NCI-H146 treated with DMSO at 0.1 percent for 48 hours (cell line): ENCODE results near the gene MAP1LC3C.
"Not testable (repeated sequence)": the region's sequence is repeated elsewhere in the genome, so short reads cannot be mapped to it uniquely, and the experiment has no call there.

Experiments
- DNase-seq: peaks from one replicate; lab custom pipeline; 2025; ENCODE audit not compliant: unreplicated experiment; lab: John Stamatoyannopoulos, UW

Gene MAP1LC3C

GRCh38 chr1:241994171-241994570 lies 4.7 kb downstream of the MAP1LC3C start:
- DNase-seq = no peak

GRCh38 chr1:241992734-241993133 lies 6.2 kb downstream of the MAP1LC3C start:
- no peak for DNase-seq

- no peak for DNase-seq
These were observed 8.9 kb downstream of the MAP1LC3C start for GRCh38 chr1:241990040-241990439.

- DNase-seq = not testable (repeated sequence)
These were observed 10.4 kb downstream of the MAP1LC3C start for GRCh38 chr1:241988389-241988930.

- peak; percentile 15 for DNase-seq
These were observed 13.1 kb downstream of the MAP1LC3C start for GRCh38 chr1:241985787-241986186.

GRCh38 chr1:241979926-241980325 lies 19.0 kb downstream of the MAP1LC3C start:
- no peak for DNase-seq

GRCh38 chr1:241979071-241979470 lies 19.8 kb downstream of the MAP1LC3C start:
- DNase-seq = no peak

GRCh38 chr1:241976229-241976628 lies 22.7 kb downstream of the MAP1LC3C start:
- DNase-seq = no peak

- peak; percentile 44 for DNase-seq
These were observed 26.1 kb downstream of the MAP1LC3C start for GRCh38 chr1:241972703-241973369.

GRCh38 chr1:241968611-241969010 lies 30.3 kb downstream of the MAP1LC3C start:
- no peak for DNase-seq

- DNase-seq = no peak
These were observed 34.2 kb downstream of the MAP1LC3C start for GRCh38 chr1:241964550-241965282.

- DNase-seq = no peak
These were observed 35.2 kb downstream of the MAP1LC3C start for GRCh38 chr1:241963722-241964121.

GRCh38 chr1:241962153-241962552 lies 36.7 kb downstream of the MAP1LC3C start:
- DNase-seq = peak; percentile 41

- peak; percentile 89 for DNase-seq
These were observed 41.0 kb downstream of the MAP1LC3C start, which contains the start of gene BECN2 for GRCh38 chr1:241957692-241958494. Gene BECN2, plus strand, starts transcription at chr1:241957767. Its CDS starts 0 bp downstream, at chr1:241957767.

GRCh38 chr1:241950390-241950789 lies 48.5 kb downstream of the MAP1LC3C start:
- DNase-seq = no peak

- no peak for DNase-seq
These were observed 51.5 kb downstream of the MAP1LC3C start for GRCh38 chr1:241947354-241947753.
